ENCODE results near the gene FUOM. TPM values are rescaled to one million over a fixed set of nuclear protein-coding genes. Genes with fewer than 3 reads are reported as not detected.
A peak's percentile ranks its signal among the peaks of the same experiment; 100 is the strongest.

Gene FUOM
- total and polyA plus RNA-seq, 2 of the 8 experiments (the other 6 are each of a cell fraction or from before 2014, with no cell fraction given) = 22.0 to 30.4 TPM

GRCh38 chr10:133379801-133380666, 22.2 kb upstream of the FUOM start:
- Histone ChIP-seq H2BK120ac (replicated peaks; ENCODE audit: low read depth, low read length) (no peak overlapping the region), H2BK12ac (ENCODE audit: low read depth, low read length) (no peak overlapping the region), H3K79me2 (ENCODE audit: control insufficient read depth in 1 of 2, insufficient read depth in 2 of 2, low read length in 2 of 2) (no peaks in the 10 kb centered on the region), H3K9ac (replicated peaks in 1 of 4; ENCODE audit: extremely low read depth in 1 of 4, low read depth in 3 of 4, low read length in 3 of 4) (peak overlapping the region in 1 of 4 experiments; percentile 19; a peak in 1 of 7 replicates), H3K27ac (ENCODE audit: low read depth, low read length) (no peak overlapping the region), H3K56ac (replicated peaks; ENCODE audit: insufficient read length, low read depth, low read length) (no peak overlapping the region), H4K5ac (ENCODE audit: insufficient read length, low read depth, low read length) (no peak overlapping the region), H3K4me1 (replicated peaks in 1 of 4; ENCODE audit: control insufficient read depth in 3 of 4, insufficient read depth in 4 of 4, low read length in 3 of 4) (peaks cover 0 to 3% (median under 1%) of the 10 kb centered on the region in 4 experiments; a peak in 4 of 7 replicates), H4K91ac (replicated peaks; ENCODE audit: insufficient read length, low read length) (no peak overlapping the region), H4K20me1 (replicated peaks in 1 of 2; ENCODE audit: control insufficient read depth in 1 of 2, insufficient read depth in 2 of 2, low read length in 2 of 2) (peaks cover 0 to 4% of the 10 kb centered on the region in 2 experiments), H3K79me1 (ENCODE audit: low read depth, low read length) (no peaks in the 10 kb centered on the region), H2BK20ac (ENCODE audit: low read length) (no peak overlapping the region), H2AFZ (ENCODE audit: low read length) (no peak overlapping the region; the same call in 1 of the 2 replicates), H3K23me2 (ENCODE audit: low read depth, low read length) (peaks cover 15% of the 10 kb centered on the region; the same call in 1 of the 2 replicates), H3K4ac (replicated peaks; ENCODE audit: insufficient read length, low read depth, low read length) (no peak overlapping the region), H3K4me3 (ENCODE audit: extremely low read depth in 1 of 4, insufficient read depth in 2 of 4, low read depth in 3 of 4, low read length in 4 of 4) (peak overlapping the region; percentile 49 to 78 (median 62)), H3K9me3 (ENCODE audit: insufficient read depth in 2 of 2, low read depth in 1 of 2, low read length in 1 of 2) (no peaks in the 10 kb centered on the region), H3K4me2 (ENCODE audit: insufficient read depth in 1 of 2, low read depth in 2 of 2, low read length in 2 of 2) (peak overlapping the region; percentile 64 to 87), H3K23ac (ENCODE audit: insufficient read length) (no peak overlapping the region), H3K36me3 (ENCODE audit: control insufficient read depth in 2 of 4, insufficient read depth in 4 of 4, low read length in 3 of 4) (no peaks in the 10 kb centered on the region), H2AK5ac (ENCODE audit: low read depth, low read length) (no peak overlapping the region), H4K8ac (ENCODE audit: extremely low read depth, insufficient read depth, low read length) (peak overlapping the region; percentile 51; the same call in 1 of the 2 replicates), H3K27me3 (replicated peaks in 1 of 4; ENCODE audit: control insufficient read depth in 3 of 4, extremely low read depth in 1 of 4, insufficient read depth in 3 of 4, low read length in 3 of 4) (peaks cover 8 to 44% (median 27%) of the 10 kb centered on the region in 4 experiments), H3K18ac (ENCODE audit: extremely low read depth, low read length) (no peak overlapping the region), H3K14ac (ENCODE audit: insufficient read length) (no peak overlapping the region), H2BK15ac (ENCODE audit: low read length) (0 out of 2 replicates have a peak overlapping the region, but pooled peaks have one; percentile 16), H2BK5ac (ENCODE audit: low read depth, low read length) (no peak overlapping the region)
- DNase-seq (ENCODE audit: low read depth in 1 of 2, low spot score in 2 of 2) (peak in 1 of 2 experiments; percentile 59), FAIRE-seq (no peak)
- ChIA-PET CTCF (ENCODE audit: partially characterized antibody) (interaction anchor here (0.8 to 2.0 kb wide), 2 partner anchors 51 to 77 kb away, joined by 3 to 8 read pairs; no protein-coding TSS in a partner anchor), POLR2A (ENCODE audit: partially characterized antibody) (interaction anchor here (3.3 kb wide), 1 partner anchor 12 kb away, joined by 25 read pairs; the partner anchor contains the start of gene MTG1)
- 91% methylated on average over 16 of the region's 36 CpGs; no CpG with 5 or more reads in 1 of the 2 experiments for WGBS, 2 experiments (ENCODE audit: extremely low coverage in 1 of 2, insufficient coverage in 1 of 2, insufficient read length in 1 of 2, insufficient replicate concordance in 2 of 2, low coverage in 1 of 2, low lambda C conversion rate in 2 of 2, missing lambda C conversion rate in 1 of 2)
- TF ChIP-seq EGR1 (IDR thresholded peaks at IDR 0.05; ENCODE audit: borderline replicate concordance, low read depth, low read length) (no peak), KDM4A (IDR thresholded peaks at IDR 0.05; ENCODE audit: low read depth, low read length, severe bottlenecking) (no peak), MAFK (IDR thresholded peaks at IDR 0.05; ENCODE audit: low read depth, low read length) (no peak), SP2 (IDR thresholded peaks at IDR 0.05; ENCODE audit: low read length) (no peak), RNF2 (IDR thresholded peaks at IDR 0.05; ENCODE audit: borderline replicate concordance, low read depth, low read length, missing control alignments, poor library complexity, severe bottlenecking) (no peak), POLR2AphosphoS5 (IDR thresholded peaks at IDR 0.05; ENCODE audit: low read depth, low read length) (no peak), GTF2F1 (IDR thresholded peaks at IDR 0.05; ENCODE audit: borderline replicate concordance, low read depth, low read length) (no peak)
